Stomach (tissue), 9 donors: Measurements from ENCODE around the gene DOP1B. TPM values are rescaled to one million over a fixed set of nuclear protein-coding genes. Genes with fewer than 3 reads are reported as not detected.
"Not testable (repeated sequence)": the region's sequence is repeated elsewhere in the genome, so short reads cannot be mapped to it uniquely, and the experiment has no call there.

Experiments used
- DNase-seq, 2 donors: peaks; one replicate each; pipeline versions ENCODE4 v3.0.0 to v3.0.0-alpha.2; 2013 to 2019
- H3K27ac ChIP-seq, 5 donors: fragments of 200-600 bp in 4 of 5; sonication (generic) in 4 of 5; one replicate each; pipeline ENCODE4 v1.5.1; 2013 to 2019; ENCODE audit warnings: mild to moderate bottlenecking in 1 of 5, moderate library complexity in 1 of 5
- H3K27me3 ChIP-seq, 3 donors: fragments of 200-600 bp; sonication (generic); one replicate each; pipeline ENCODE4 v1.5.1; 2017 to 2019; ENCODE audit warnings: mixed run types in 1 of 3
- H3K36me3 ChIP-seq, 4 donors: fragments of 200-600 bp; sonication (generic); 1 replicate in 3 of 4; 2 replicates in 1 of 4; pipeline ENCODE4 v1.5.1; 2016 to 2019
- H3K4me1 ChIP-seq, 4 donors: fragments of 200-600 bp; sonication (generic); one replicate each; pipeline ENCODE4 v1.5.1; 2016 to 2019
- H3K4me3 ChIP-seq, 4 donors: fragments of 200-600 bp; sonication (generic) in 3 of 4; one replicate each; pipeline ENCODE4 v1.5.1; 2016 to 2019; ENCODE audit warnings: mild to moderate bottlenecking in 1 of 4
- H3K9me3 ChIP-seq, 4 donors: fragments of 200-600 bp; sonication (generic); one replicate each; pipeline ENCODE4 v1.5.1; 2016 to 2019
- CTCF ChIP-seq, 7 experiments: fragments of 450-650 bp in 4 of 7; fragments of 200-600 bp in 3 of 7; sonication (generic) in 3 of 7; IDR thresholded peaks; one replicate each; pipeline ENCODE4 v1.5.1; 2016 to 2019; ENCODE audit warnings: antibody characterized with exemption in 7 of 7, control low read depth in 2 of 7, mild to moderate bottlenecking in 1 of 7
- EP300 ChIP-seq: sonication (generic); formaldehyde crosslinking; IDR thresholded peaks from one replicate; pipeline ENCODE4 v1.6.1; 2017; ENCODE audit warnings: antibody characterized with exemption
- POLR2A ChIP-seq, 4 donors: fragments of 450-650 bp; IDR thresholded peaks; one replicate each; pipeline ENCODE4 v1.6.1; 2016; ENCODE audit warnings: antibody characterized with exemption in 4 of 4, control low read depth in 2 of 4, mild to moderate bottlenecking in 1 of 4, moderate library complexity in 1 of 4
- POLR2AphosphoS5 ChIP-seq, 3 donors: sonication (generic); formaldehyde crosslinking; IDR thresholded peaks; one replicate each; pipeline ENCODE4 v1.6.1; 2016; ENCODE audit warnings: antibody characterized with exemption in 3 of 3
- WGBS, 5 donors: extraction: QIAGEN DNeasy Blood & Tissue Kit in 3 of 5; methylation state at CpG; one replicate each; pipeline versions ENCODE4 v1.1.5 to v1.1.7; 2013 to 2018; 5-methylcytosine and 5-hydroxymethylcytosine counted together
- intact Hi-C: fragments of 100-400 bp; cut with DNase I; formaldehyde crosslinking; loops from one replicate; pipeline ENCODE4 v1.15.1; 2023; ENCODE audit warnings: low total_unique reads
- polyA plus RNA-seq, 3 donors: library from polyadenylated mRNA; stranded (reverse); fragments of 200-250 nt; gene quantifications; one replicate each; pipeline ENCODE4 v1.2.3, GENCODE V29; 2013
- total RNA-seq, 5 donors: library from RNA; depleted of rRNA; stranded (reverse); fragments of >200 nt; gene quantifications; one replicate each; pipeline versions ENCODE4 v1.1.0 to v1.2.3, GENCODE V29; 2014 to 2016
- donor health status: healthy with polysubstance abuse.
- donor health status: Bipolar disorder and iron deficiency.
- donor health status: healthy.

DOP1B gene
- total and polyA plus RNA-seq, 8 donors: 4.1 to 63.2 (median 35.0) TPM

DNA sequence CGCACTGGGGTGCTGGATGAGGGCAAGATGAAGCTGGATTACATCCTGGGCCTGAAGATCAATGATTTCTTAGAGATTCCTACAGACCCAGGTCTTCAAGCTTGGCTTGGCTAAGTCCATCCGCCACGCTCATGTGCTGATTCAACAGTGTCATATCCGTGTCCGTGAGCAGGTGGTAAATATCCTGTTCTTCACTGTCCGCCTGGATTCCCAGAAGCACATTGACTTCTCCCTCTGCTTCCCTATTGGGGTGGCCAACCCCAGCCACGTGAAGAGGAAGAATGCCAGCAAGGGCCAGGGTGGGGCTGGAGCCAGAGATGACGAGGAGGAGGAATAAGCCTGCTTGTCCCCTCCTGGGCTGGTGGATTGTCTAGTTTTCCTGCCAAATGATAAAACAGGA, 23.9 kb upstream of the DOP1B start:
- DNase-seq: no peak
- H3K9me3 ChIP-seq: no peaks in the 10 kb centered on the region
- H3K4me1 ChIP-seq: peaks cover 23 to 50% (median 41%) of the 10 kb centered on the region in 4 donors
- TF ChIP-seq POLR2AphosphoS5 (IDR thresholded peaks at IDR 0.05) (no peak), POLR2A (IDR thresholded peaks at IDR 0.05) (no peak), CTCF (IDR thresholded peaks at IDR 0.05) (no peak), EP300 (no peak)
- intact Hi-C loops: no loop called here
- no peak overlapping the region for H3K4me3 ChIP-seq
- H3K27ac ChIP-seq: no peak overlapping the region
- WGBS, 5 donors: 83 to 92% (median 87%) methylated on average over 7 to 8 of the region's 8 CpGs
- H3K36me3 ChIP-seq: no peaks in the 10 kb centered on the region
- peaks cover 0 to 4% (median 0%) of the 10 kb centered on the region in 3 donors for H3K27me3 ChIP-seq

DNA sequence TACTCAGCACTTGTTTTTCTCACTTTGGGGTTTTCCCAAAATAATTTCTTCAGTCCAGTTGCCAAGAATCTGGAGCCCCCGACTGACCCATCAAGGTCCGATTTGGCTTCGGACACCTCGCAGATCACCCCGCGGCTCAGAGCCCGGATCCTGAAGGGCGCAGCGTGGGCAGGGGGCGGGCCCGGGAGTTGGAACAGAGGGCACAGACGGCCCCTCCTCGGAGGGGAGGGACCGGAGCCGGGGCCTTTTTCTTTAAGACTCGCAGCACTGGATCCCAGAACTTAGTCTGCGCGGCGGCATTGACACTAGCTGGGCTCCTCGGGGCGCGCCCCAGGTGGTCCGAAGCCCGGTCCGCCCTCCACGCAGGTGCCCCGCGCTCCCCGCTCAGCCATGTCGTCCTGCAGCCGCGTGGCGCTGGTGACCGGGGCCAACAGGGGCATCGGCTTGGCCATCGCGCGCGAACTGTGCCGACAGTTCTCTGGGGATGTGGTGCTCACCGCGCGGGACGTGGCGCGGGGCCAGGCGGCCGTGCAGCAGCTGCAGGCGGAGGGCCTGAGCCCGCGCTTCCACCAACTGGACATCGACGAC, 21.7 kb upstream of the DOP1B start, which contains the start of gene CBR3:
Gene CBR3, plus strand, starts transcription at position 277 of the 588 bp plus-strand sequence. Its CDS starts 114 bp downstream, at position 391.
- DNase-seq: peak; percentile 48 to 74
- intact Hi-C loops: no loop called here
- Histone ChIP-seq H3K9me3 (no peaks in the 10 kb centered on the region), H3K27ac (peak within 1 kb of the TSS; percentile 81 to 90 (median 84)), H3K36me3 (peaks cover 0 to 6% (median under 1%) of the 10 kb centered on the region in 4 donors), H3K4me3 (peak within 1 kb of the TSS; percentile 60 to 74 (median 68)), H3K4me1 (peaks cover 23 to 44% (median 39%) of the 10 kb centered on the region in 4 donors), H3K27me3 (peaks cover 0 to 4% (median 0%) of the 10 kb centered on the region in 3 donors)
- WGBS, 5 donors: 0% methylated on average over 30 to 53 of the region's 53 CpGs
- TF ChIP-seq POLR2AphosphoS5 (IDR thresholded peaks at IDR 0.05) (no peak), POLR2A (IDR thresholded peaks at IDR 0.05) (no peak), CTCF (IDR thresholded peaks at IDR 0.05) (no peak), EP300 (no peak)

- intact Hi-C loops: no loop called here
- peaks cover 0 to 4% (median 0%) of the 10 kb centered on the region in 3 donors for H3K27me3 ChIP-seq
- no peaks in the 10 kb centered on the region for H3K9me3 ChIP-seq
- H3K36me3 ChIP-seq: peaks cover 0 to 6% (median 2%) of the 10 kb centered on the region in 4 donors
- DNase-seq: peak; percentile 55 to 83
- WGBS, 5 donors: 0 to 1% (median 0%) methylated on average over 24 to 60 of the region's 60 CpGs
- peaks cover 22 to 41% (median 36%) of the 10 kb centered on the region in 4 donors for H3K4me1 ChIP-seq
- peak overlapping the region; percentile 81 to 90 (median 84) for H3K27ac ChIP-seq
- peak in 2 of 3 donors; percentile 30 to 46 for TF ChIP-seq POLR2AphosphoS5 (IDR thresholded peaks at IDR 0.05)
- no peak for TF ChIP-seq CTCF (IDR thresholded peaks at IDR 0.05)
- peak overlapping the region; percentile 60 to 74 (median 68) for H3K4me3 ChIP-seq
Measured at GRCh38 chr21:36135391-36136102, 21.1 kb upstream of the DOP1B start.

DNA sequence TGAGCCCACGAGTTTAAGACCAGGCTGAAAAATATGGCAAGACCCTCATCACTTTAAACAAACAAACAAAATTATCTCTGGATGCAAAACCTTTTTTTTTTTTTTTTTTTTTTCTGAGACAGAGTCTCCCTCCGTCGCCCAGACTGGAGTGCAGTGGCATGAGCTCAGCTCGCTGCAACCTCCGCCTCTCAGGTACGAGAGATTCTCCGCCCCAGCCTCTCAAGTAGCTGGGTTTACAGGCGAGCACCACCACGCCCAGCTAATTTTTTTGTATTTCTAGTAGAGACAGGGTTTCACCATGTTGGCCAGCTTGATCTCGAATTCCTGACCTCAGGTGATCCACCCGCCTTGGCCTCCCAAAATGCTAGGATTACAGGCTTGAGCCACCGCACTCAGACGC, 16.8 kb upstream of the DOP1B start:
- DNase-seq, H3K27ac ChIP-seq, H3K27me3 ChIP-seq, H3K9me3 ChIP-seq, H3K4me3 ChIP-seq: not testable (repeated sequence)
- peaks cover 0 to 12% (median 2%) of the 10 kb centered on the region in 4 donors for H3K36me3 ChIP-seq
- intact Hi-C loops: loop anchor here (10.0 kb wide), 2 partner anchors 65 to 195 kb away; no protein-coding TSS in a partner anchor
- WGBS, 5 donors: 95 to 98% (median 96%) methylated on average over 13 of the region's 13 CpGs
- H3K4me1 ChIP-seq: peaks cover 9 to 37% (median 33%) of the 10 kb centered on the region in 4 donors
